ENCODE data around the gene NRGN.

Gene NRGN
- 0.04 to 0.20 reads per million in 2 donors for total RNA-seq

- peak; percentile 68 for DNase-seq
These were observed at the start of gene NRGN for GRCh38 chr11:124739479-124740276. Gene NRGN (plus strand): TSS chr11:124739942. CDS start chr11:124740085, 143 bp downstream.

GRCh38 chr11:124693142-124693541, 46.6 kb upstream of the NRGN start:
- DNase-seq: no peak

- no peak for DNase-seq
These were observed 40.2 kb upstream of the NRGN start for GRCh38 chr11:124699547-124699946.

- DNase-seq: no peak
These were observed 39.7 kb upstream of the NRGN start for GRCh38 chr11:124700028-124700427.

DNA sequence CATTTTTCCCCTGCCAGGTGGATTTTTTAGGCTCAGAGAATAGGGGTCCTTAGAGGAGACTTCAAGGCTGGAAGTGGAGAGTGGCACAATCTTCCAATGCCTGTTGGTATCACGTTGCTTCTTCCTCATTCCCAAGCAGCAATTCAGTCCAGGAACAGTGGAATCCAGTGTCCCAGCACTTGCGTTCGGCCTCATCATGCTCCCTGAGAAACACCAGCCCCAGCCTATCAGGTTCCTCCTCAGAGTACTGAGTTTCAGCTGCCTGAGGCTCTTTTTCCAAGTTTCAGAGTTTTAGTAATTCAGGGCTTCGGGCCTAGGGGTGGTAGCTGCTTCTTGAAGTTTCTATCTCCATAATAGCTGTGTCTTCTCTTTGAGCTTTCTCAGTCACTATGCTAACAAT, 31.9 kb upstream of the NRGN start:
- no peak for DNase-seq

DNA sequence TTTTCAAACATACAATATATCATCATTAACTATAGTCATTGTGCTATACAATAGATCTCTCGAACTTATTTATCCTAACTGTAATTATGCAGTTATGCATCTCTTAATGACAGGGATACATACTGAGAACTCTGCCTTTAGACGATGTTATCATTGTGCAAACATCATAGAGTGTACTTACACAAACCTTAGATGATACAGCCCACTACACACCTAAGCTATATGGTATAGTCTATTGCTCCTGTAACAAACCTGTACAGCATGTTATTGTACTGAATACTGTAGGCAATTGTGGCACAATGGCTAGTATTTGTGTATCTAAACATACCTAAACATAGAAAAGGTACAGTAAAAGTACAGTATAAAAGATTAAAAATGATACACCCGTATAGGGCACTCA, 27.4 kb upstream of the NRGN start:
- no peak for DNase-seq

DNA sequence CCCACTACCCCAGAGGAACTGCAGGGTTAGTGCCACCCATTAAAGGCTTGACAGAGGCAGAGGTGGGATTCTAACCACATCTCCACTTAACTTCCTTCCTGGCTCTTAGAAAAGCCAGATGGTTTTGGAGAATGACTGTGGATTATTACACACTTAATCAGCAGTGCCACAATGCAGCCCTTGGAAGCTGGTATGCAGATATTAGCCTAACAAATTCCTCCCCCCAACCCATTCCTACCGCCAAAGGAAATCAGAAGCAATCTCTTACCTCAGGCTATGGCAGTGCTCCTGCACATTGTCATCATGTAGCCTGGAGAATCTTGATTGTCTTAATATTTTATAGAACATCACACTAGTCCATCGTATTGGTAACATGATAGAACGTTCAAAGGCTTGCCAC, 23.2 kb upstream of the NRGN start:
- no peak for DNase-seq

GRCh38 chr11:124717421-124717785, 22.3 kb upstream of the NRGN start:
- DNase-seq: no peak

DNA sequence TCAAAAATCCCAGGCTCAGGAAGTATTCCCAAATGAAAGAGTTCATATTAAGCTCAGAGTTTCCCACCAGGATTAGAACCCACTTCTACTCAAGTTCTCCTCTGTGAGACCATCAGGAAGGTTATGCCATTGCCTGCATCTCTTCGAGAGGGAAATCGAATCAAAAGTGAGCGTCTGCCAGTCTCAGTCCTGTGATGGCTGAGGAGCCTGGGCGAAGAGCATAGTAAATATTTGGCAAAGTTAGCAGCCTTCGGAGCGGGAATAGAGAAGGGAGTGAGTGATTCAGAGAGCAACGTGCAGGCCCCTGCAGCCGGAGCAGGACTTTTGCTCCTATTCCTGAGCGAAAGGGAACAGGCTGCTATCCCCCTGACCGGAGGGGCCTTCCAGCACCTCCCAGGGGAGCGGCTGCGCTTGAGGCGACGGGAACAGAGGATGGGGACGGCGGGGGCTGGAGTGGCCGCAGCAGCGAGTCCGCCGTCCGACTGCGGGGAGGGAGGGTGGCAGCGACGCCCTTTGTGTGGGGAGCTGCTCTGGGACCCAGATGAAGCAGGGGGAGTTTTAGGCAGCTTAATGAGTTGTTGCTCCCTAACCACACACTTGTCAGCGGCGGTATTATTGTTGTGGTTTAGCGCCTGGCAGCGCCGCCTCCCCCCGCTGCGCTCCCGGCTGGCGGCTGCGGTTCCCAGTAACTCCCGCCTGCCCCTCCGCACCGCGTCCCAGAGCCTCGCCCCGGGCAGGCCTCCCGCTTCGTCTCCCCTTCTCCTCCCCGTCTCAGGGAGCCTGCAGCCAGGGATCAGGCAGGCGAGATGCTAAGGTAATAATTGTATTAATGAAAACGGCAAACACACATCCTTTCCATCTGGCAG, 21.7 kb upstream of the NRGN start:
- DNase-seq: peak; percentile 21

GRCh38 chr11:124718801-124719200, 20.9 kb upstream of the NRGN start:
- DNase-seq: no peak

- DNase-seq: no peak
These were observed 20.2 kb upstream of the NRGN start for GRCh38 chr11:124719534-124719933.

GRCh38 chr11:124722176-124722575, 17.6 kb upstream of the NRGN start:
- DNase-seq: no peak

GRCh38 chr11:124724979-124725718, 14.6 kb upstream of the NRGN start:
- DNase-seq: no peak

GRCh38 chr11:124725719-124726105, 14.0 kb upstream of the NRGN start:
- DNase-seq: no peak

DNA sequence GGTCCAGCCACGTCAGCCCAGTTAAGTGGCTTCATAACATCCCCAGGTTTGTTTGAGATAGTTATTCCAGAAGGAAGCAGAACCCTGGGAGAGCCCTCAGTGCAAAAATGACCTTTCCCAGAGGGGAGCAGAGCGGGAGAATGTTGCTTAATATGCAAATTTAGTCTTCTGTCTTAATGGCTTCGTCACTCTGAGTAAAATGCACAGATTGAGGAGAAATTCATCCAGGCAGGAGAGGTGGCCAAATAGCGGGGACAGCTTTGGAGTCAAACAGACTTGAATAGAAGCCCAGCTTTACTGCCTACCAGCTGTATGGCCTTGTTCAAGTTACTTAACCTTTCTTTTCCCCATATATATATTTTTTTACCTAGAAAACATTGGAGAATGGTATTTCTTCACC, 12.3 kb upstream of the NRGN start:
- no peak for DNase-seq

GRCh38 chr11:124728134-124728533, 11.6 kb upstream of the NRGN start:
- DNase-seq: no peak

- no peak for DNase-seq
These were observed 10.2 kb upstream of the NRGN start for GRCh38 chr11:124729571-124729970.

- no peak for DNase-seq
These were observed 7.5 kb upstream of the NRGN start for GRCh38 chr11:124732230-124732629.

DNA sequence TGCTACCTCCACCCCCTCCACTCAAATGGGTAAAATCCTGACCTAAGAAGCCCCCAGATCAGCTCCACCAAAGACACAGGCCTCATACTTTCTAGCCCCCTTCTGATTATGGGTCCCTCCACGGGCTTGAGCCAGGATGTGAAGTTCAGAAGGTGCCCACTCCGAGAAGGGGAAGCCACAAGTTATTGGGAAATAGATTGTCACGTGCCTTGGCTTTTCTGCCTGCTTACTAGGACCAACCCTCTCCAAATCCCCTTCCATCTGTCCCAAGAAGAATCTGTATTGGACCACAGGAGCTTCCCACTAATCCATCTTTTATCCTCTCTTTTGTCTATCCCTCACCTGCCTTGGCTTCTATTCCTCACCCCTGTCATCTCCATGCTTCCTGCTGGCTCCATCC, 3.0 kb upstream of the NRGN start:
- no peak for DNase-seq

DNA sequence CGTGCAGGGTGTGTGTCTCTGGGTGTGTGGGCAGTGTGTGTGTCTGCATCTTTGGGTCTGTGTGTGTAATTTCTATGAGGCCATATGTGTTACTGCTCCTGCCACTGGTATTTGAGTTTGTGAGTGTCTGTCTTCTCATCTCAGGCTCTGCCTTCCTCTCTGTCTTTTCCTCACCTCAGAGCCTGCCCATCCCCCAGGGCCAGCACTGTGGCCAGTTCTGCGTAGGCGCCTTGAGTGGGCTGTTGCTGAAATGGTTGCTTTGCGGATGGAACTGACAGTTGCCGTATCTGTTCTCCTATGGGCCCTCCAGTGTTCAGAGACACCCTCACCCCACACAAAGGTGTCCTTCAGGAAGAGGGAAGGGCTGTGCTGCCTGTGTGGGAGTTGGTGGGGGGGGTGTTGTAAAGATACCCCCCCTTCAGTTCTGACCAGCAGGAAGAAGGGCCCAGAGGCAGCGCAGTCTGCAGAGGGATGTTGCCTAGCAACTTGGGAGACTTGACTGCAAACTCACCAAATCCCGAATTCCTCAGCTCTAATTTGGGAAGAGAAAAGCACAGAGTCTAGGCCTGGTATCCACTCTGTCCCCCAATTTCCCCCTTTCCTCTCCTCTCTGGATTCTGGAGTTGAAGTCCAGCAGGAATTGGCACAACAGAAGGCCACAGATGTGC, 2.0 kb upstream of the NRGN start:
- DNase-seq: no peak

DNA sequence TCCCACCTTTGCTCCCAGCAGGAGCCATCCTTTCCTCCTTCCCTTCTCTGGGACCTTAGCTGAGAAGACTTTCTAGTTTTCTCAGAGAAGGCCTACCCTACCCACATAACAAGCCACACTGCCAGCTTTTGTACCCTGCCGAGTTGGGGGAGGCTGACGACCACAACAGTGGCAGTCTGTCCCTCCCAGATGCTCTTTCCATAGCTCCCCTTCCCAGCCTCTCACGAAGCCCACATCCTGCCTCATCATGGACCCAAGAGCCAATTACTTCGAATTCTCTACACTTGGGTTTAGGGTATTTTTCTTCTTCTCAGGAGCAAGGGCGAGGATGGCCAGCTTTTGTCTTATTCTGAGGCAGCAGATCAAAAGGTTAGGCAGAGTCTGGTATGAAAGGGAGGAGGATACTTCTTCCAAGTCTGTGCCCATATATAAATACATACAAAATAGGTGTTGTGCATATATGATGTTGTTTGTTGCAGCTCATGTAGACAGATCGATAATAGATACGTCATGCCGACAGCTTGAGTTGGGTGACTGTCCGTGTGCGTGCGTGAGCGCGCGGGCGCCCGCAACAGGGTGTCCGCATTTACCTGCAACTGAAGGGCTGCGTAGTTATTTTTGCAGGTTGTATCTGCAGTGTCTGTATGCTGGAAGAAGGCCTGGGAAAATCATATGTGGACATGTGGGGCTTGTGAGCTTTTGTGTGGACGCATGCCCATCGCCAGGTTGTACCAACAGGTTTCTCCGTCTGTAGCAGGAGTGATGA, 846 bp upstream of the NRGN start:
- no peak for DNase-seq

DNA sequence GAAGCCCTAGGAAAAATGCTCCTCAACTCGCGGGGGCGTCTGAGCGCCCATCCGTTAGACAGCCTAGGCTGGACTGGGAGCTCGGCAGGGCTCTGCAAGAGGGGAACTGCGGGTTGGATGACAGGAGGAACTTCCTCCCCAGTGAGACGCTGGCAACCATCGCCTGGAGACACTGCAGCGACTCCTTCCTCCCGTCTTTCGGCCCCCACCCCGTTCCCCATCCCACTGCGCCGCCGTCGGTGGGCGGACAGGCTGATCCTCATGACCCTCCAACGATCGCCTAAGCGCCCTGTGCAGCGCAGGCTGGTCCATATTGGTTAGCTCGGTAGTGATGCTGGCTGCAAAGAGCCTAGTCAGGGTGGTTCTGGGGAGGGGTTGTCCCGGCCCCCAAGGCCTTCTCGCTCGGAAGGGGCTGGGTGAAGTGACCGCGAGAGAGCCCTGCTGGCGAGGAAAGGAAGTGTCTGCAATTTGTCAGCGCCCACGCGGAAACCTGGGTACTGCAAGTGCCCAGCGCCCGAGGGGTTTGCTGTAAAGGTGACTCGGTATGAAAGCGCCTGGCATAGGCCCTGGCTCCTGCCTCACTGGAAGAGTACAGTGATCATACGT, 638 bp downstream of the NRGN start:
- no peak for DNase-seq

Data from activated gamma-delta T cell (primary cell).